Mucosa of rectum (tissue), 2 donors: Measurements from ENCODE around the gene C16orf46.

Experiments used
- H3K27ac ChIP-seq, 2 donors: one replicate each; pipeline ENCODE4 v1.7.0; 2013; ENCODE audit warnings: inconsistent platforms in 2 of 2, low read depth in 2 of 2, low read length in 2 of 2
- H3K27me3 ChIP-seq, 2 donors: one replicate each; pipeline ENCODE4 v1.7.0; 2013; ENCODE audit warnings: low read length in 2 of 2; ENCODE audit not compliant: control insufficient read depth in 2 of 2, insufficient read depth in 2 of 2
- H3K36me3 ChIP-seq, 2 donors: one replicate each; pipeline ENCODE4 v1.7.0; 2013; ENCODE audit warnings: low read length in 2 of 2; ENCODE audit not compliant: control insufficient read depth in 2 of 2, insufficient read depth in 2 of 2
- H3K4me1 ChIP-seq, 2 donors: one replicate each; pipeline ENCODE4 v1.7.0; 2013; ENCODE audit warnings: low read length in 2 of 2, mild to moderate bottlenecking in 1 of 2; ENCODE audit not compliant: control insufficient read depth in 2 of 2, insufficient read depth in 2 of 2
- H3K4me3 ChIP-seq, 2 donors: one replicate each; pipeline ENCODE4 v1.7.0; 2013; ENCODE audit warnings: low read length in 2 of 2
- H3K9ac ChIP-seq, 2 donors: one replicate each; pipeline ENCODE4 v1.7.0; 2013; ENCODE audit warnings: low read length in 2 of 2, low read depth in 1 of 2, mild to moderate bottlenecking in 1 of 2
- H3K9me3 ChIP-seq, 2 donors: one replicate each; pipeline ENCODE4 v1.7.0; 2013; ENCODE audit warnings: low read length in 2 of 2; ENCODE audit not compliant: control insufficient read depth in 2 of 2
- donor health status: healthy.
- donor health status: Normal muscosa, but diverticular disease.

Gene C16orf46

GRCh38 chr16:81026429-81026828, 50.6 kb downstream of the C16orf46 start:
- Histone ChIP-seq H3K9ac (no peak overlapping the region), H3K27me3 (no peaks in the 10 kb centered on the region), H3K4me3 (no peak overlapping the region), H3K4me1 (no peaks in the 10 kb centered on the region), H3K27ac (no peak overlapping the region), H3K36me3 (peaks cover under 1 to 11% of the 10 kb centered on the region in 2 donors), H3K9me3 (no peaks in the 10 kb centered on the region)

GRCh38 chr16:81018496-81018895, 58.5 kb downstream of the C16orf46 start:
- H3K27ac ChIP-seq = no peak overlapping the region
- H3K4me1 ChIP-seq = no peaks in the 10 kb centered on the region
- no peak overlapping the region for H3K9ac ChIP-seq
- H3K9me3 ChIP-seq = no peaks in the 10 kb centered on the region
- no peaks in the 10 kb centered on the region for H3K27me3 ChIP-seq
- no peak overlapping the region for H3K4me3 ChIP-seq
- peaks cover 24 to 29% of the 10 kb centered on the region in 2 donors for H3K36me3 ChIP-seq

GRCh38 chr16:81014672-81015071, 62.4 kb downstream of the C16orf46 start:
- H3K4me3 ChIP-seq = no peak overlapping the region
- H3K4me1 ChIP-seq = no peaks in the 10 kb centered on the region
- no peak overlapping the region for H3K27ac ChIP-seq
- H3K9ac ChIP-seq = no peak overlapping the region
- H3K27me3 ChIP-seq = no peaks in the 10 kb centered on the region
- H3K36me3 ChIP-seq = peaks cover 11 to 26% of the 10 kb centered on the region in 2 donors
- H3K9me3 ChIP-seq = no peaks in the 10 kb centered on the region

- Histone ChIP-seq H3K9ac (no peak overlapping the region), H3K36me3 (peaks cover 11 to 16% of the 10 kb centered on the region in 2 donors), H3K4me3 (no peak overlapping the region), H3K4me1 (peaks cover 0 to 5% of the 10 kb centered on the region in 2 donors), H3K27me3 (no peaks in the 10 kb centered on the region), H3K27ac (no peak overlapping the region), H3K9me3 (no peaks in the 10 kb centered on the region)
Measured at GRCh38 chr16:81012974-81013373, 64.1 kb downstream of the C16orf46 start.
